HG02588 (cell line): ENCODE measurements around the gene PADI6.

Source experiments
- ATAC-seq: cut with Tn5 transposase; IDR thresholded peaks from one replicate; pipeline ENCODE4 v1.9.1; 2021; ENCODE audit warnings: mild to moderate bottlenecking, moderate library complexity; ENCODE audit not compliant: unreplicated experiment

The PADI6 gene

DNA sequence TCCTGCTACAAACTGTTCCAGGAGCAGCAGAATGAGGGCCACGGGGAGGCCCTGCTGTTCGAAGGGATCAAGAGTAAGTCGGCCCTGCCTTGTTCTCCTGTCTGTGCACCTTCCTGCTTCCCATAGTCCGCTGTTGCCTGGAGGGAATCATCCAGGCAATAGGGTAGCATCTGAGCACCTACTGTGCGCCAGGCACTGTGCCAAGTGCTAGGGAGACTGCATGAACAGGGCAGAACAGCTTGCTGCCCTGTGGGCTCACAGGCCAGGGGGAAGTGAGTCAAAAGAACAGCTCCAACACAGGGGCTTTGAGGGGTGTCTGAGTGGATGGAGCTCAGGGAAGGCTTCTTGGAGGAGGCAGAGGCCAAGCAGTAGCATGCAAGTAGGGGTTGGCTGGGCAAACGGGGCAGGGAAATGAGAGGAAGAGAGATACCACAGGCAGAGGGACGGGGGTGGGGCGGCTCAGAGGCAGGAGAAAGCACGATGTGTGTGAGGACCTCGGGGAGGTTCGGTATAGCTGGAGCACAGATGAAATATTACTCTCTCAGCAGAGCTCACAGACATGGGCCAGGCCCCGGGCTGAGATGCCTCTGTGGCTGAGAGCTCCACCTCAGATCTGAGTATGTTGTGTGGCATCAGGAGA lies 15.5 kb upstream of the PADI6 start:
- no peak for ATAC-seq

DNA sequence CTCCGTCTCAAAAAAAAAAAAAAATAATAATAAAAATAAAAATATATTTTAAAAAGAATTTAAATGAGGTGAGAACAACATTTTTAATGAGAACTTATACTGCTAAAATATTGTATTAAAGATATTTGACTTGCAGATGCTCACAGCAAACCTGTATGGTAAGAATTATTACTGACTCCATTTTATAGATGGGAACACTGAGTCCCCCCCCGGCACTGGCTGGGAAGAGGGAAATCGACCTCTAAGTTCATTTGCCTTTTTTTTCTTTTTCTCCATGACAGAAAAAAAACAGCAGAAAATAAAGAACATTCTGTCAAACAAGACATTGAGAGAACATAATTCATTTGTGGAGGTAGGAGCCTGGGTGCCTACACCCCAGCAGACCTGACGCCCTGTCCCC lies 13.4 kb upstream of the PADI6 start:
- no peak for ATAC-seq

DNA sequence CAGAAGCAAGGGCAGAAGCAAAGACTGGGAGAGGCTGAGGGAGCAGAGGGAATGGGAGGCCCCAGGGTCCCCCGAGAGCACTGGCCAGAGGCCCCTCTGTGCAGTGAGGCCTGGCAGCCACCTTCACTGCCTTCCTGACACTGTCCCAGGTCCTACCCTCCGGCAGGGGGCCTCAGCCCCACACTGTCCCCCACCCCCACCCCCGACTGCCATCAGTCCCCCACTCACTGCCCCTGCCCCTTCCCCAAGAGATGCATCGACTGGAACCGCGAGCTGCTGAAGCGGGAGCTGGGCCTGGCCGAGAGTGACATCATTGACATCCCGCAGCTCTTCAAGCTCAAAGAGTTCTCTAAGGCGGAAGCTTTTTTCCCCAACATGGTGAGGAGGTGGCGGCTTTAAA lies 13.0 kb upstream of the PADI6 start:
- ATAC-seq = no peak

DNA sequence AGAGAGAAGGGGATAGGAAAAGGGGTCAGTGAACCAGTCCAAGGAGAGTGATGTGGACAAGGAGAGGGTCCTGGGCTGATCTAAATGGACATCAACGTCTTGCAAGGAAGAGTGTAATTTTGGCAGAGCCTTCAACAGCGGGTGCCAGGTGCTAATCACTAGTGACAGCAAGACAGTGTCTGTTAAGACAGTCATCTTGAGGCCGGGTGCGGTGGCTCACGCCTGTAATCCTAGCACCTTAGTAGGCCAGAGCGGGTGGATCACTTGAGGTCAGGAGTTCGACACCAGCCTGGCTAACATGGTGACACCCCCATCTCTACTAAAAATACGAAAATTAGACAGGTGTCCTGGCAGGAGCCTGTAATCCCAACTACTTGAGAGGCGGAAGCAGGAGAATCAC lies 12.2 kb upstream of the PADI6 start:
- no peak for ATAC-seq

DNA sequence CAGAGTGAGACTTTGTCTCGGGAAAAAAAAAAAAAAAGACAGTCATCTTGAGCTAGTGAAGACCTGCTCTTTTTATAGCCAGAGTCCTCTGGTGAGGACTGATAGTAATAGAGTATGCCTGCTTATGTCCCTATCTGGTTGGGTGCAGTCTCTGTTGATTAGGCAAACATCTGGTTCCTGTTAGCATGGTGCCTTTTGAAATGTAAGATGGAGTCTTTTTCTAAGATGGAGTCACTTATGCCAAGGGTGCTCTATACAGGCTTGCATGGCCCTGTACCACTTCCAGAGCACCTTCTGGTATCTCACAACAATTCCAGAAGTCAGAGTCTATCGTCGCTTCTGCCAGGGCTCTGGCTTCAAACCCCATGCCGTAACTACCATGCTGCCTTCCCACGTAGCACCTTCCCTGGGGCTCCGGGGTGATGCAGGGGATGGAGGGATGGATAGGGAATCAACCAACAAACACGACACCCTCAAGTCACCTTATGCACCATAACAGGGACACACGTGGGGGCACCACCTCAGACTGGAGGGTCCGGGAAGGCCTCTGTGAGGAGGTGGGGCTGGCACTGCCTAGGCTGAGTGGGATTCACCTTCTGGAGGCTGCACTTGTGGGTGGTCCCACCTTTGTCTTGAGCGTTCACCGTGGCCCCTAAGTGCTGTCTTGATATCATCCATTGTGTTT lies 11.6 kb upstream of the PADI6 start:
- no peak for ATAC-seq

DNA sequence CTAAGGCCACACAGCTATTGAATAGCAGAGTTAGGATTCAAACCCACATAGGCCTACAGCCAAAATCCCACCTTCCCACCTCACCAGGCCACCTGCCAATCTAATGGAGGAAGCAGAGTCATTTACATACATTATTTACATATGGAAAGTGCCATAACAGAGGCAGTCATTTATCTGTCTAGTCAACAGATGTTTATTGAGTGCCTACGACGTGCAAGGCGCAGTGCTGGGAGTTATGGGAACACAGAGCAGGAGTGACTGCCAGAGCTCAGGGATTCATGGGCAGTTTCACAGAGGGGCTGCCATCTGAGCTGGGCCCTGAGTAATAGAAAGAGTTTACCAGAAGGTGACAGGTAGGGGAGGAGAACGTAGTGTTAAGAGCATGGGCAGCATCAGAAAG lies 10.3 kb upstream of the PADI6 start:
- ATAC-seq = no peak

DNA sequence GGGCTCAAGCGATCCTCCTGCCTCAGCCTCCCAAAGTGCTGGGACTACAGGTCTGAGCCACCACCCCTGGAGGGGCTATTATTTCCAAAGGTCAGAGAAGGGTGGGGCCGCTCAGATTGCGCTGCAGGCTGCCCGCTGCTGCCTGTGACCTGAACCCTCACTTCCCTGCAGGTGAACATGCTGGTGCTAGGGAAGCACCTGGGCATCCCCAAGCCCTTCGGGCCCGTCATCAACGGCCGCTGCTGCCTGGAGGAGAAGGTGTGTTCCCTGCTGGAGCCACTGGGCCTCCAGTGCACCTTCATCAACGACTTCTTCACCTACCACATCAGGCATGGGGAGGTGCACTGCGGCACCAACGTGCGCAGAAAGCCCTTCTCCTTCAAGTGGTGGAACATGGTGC lies 8.6 kb upstream of the PADI6 start:
- ATAC-seq = no peak

DNA sequence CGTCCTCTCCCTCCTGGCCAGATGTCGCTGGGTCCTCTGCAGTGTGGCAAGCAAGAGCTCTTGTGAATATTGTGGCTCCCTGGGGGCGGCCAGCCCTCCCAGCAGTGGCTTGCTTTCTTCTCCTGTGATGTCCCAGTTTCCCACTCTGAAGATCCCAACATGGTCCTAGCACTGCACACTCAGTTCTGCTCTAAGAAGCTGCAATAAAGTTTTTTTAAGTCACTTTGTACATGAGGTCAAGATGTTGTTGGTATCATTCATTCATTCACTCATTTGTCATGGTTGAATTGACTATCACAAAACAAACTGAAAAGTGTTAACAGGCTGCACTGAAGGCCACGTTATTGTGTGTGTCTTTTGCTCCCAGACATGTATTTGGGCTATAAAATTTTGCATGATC lies 8.2 kb upstream of the PADI6 start:
- ATAC-seq = no peak

DNA sequence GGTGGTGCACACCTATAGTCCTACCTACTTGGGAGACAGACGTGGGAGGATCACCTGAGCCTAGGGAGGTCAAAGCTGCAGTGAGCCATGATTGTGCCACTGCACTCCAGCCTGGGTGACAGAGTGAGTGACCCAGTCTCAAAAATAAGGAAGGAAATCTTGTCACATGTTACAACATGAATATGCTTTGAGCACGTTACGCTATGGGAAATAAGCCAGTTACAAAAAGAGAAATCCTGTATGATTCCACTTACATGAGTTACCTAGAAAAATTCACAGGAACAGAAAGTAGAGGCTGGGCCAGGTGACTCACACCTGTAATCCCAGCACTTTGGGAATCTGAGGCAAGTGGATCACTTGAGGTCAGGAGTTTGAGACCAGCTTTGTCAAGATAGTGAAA lies 6.7 kb upstream of the PADI6 start:
- ATAC-seq = no peak

DNA sequence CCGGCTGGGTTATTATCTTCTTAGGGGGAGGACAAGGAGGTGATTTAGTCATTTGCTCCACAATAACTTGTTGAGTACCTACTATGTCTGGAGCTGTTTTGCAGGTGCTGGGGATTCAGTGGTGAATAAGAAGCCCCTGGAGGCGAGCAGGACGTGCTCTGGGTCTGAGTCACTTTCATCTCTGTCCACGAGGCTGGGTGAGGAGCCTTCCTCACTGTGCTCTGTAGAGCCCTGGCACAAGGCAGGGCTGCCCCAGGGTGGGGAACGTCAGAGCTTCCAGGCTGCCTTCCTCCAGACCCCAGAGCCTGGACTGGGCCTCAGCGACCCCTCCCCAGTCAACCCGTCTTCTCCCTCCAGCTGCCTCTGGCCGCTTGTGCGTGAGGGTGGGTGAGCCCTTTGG lies 2.5 kb upstream of the PADI6 start:
- ATAC-seq = no peak

DNA sequence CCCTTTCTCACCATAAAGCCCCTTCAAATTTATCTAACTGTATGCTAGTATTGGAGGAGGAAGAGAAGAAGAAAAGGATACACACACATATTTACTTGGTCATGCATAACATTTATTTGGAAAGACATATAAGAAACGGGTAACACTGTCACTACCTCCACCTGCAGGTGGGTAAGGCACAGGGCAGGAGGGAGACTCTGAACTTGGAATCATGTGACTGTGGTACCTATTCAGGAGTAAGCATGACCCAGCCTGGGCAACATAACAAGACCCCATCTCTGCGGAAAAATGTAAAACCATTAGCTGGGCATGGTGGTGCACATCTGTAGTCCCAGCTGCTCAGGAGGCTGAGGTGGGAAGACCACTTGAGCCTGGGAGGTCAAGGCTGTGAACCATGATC lies 1.4 kb upstream of the PADI6 start:
- no peak for ATAC-seq

DNA sequence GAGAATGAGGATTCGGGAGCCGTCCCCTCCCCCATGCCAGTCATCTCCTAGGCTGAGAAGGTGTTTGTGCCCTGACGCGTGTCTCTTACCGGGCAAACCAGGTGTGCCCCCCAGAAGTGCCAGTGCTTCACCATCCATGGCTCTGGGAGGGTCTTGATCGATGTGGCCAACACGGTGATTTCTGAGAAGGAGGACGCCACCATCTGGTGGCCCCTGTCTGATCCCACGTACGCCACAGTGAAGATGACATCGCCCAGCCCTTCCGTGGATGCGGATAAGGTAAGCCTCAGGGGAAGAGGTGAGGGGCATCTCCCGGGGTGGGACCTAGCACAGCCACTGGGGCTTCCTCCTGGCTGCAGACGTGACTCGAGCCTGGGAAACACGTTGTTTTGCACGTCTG lies 959 bp downstream of the PADI6 start:
- ATAC-seq = no peak

DNA sequence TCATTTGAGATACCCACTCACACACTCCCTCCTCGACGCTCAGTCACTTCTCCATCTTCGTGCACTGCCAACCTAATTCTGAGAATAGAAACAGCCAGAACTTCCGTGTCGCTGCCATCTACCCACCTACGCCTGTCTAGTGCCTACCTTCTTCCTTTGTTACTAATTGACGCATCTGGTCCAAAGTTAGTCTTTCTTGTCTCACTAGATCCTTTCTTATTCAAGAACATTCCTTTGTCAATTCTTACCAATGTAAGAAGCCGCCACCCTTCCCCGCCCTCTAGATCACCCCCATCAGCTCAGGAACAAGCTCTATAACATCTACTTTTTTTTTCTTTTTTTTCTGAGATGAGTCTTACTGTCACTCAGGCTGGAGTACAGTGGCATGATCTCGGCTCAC lies 3.7 kb downstream of the PADI6 start:
- ATAC-seq = no peak

DNA sequence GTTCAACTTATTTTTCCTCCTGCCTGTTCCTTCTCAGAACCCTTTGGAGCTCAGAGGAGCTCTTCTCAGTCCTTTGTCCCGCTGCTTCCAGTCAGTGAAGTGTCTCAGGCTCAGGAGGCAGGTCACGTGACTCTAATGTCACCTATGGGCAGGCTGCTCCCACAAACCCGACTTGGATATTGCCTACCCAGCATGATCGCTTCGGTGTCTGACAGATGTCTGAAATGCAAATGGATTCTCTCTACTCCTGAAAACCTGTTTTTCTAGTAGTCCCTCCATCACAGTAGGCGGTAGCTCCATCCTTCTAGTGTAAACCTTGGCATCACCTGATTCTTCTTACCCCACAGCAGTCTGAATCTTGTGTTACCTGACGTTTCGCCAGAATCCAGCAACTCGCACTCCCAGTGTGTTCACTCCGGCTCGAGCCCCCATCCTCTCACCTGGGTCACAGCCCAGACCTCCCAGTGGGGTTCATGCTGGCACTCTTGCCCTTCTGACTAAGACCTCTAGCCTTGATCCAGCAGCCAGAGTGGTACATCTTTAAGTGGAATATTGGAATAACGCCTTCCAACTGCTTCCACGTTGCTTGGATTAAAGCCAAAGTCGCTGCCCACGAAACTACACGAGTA lies 5.4 kb downstream of the PADI6 start:
- no peak for ATAC-seq

DNA sequence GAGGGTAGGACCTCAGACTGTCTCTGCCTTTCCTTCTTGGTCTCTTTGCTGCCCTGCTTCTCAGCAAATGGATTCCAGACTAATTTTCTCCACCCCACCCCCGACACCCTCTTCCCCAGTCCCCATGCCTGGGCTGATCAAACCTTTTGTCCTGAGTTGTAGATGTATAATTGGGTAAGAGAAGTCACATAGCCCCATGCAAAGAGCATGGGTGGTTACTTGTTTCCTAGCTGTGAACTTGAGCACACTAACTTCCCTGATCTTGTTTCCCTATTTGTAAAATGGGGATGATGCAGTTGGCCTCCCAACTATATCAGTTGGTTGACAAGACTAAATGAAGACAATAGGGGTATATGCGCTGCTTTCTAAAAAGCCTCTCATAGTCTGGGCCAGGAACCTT lies 9.2 kb downstream of the PADI6 start:
- ATAC-seq = no peak

DNA sequence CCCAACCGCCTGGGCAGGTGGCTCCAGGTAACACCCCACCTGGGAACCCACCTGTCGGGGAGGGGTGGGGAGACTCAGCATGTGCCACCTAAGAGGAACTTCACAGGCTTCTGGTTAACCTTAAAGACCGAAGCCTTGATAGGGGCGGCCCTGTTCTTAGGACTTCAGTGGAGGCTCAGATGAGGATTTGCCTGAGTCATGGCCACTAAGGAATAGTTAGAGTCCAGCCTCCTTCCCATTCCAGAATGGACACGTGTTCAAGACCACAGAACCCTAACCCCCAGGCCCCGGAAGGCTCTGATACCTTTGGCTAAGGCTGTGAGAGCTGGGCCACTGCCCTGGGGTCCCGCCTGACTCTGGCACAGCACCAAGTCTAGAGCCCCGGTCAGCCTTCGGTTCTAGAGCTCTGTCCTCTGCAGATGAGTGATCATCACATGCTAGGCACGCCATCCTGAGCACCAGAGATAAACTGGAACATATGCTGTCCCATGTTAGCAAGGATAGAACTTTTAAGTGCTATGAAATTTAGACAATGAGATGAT lies 20.3 kb downstream of the PADI6 start:
- no peak for ATAC-seq

DNA sequence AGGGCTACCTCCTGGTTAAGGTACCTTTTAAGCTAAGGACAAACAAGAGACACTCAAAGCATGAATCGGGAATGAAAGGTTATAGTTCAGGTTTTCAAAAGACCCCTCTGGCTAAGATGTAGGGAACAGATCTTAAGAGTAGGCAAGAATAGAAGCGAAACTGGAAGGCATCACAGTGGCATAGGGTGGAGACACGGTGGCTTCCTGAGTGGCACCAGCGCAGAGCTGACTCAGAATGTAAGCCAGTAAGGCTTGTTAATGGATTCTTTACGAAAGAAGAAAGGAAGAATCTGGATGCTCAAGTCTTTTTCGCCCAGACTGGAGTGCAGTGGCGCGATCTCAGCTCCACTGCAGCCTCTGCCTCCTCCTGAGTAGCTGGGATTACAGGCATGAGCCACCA lies 21.2 kb downstream of the PADI6 start:
- ATAC-seq = no peak

DNA sequence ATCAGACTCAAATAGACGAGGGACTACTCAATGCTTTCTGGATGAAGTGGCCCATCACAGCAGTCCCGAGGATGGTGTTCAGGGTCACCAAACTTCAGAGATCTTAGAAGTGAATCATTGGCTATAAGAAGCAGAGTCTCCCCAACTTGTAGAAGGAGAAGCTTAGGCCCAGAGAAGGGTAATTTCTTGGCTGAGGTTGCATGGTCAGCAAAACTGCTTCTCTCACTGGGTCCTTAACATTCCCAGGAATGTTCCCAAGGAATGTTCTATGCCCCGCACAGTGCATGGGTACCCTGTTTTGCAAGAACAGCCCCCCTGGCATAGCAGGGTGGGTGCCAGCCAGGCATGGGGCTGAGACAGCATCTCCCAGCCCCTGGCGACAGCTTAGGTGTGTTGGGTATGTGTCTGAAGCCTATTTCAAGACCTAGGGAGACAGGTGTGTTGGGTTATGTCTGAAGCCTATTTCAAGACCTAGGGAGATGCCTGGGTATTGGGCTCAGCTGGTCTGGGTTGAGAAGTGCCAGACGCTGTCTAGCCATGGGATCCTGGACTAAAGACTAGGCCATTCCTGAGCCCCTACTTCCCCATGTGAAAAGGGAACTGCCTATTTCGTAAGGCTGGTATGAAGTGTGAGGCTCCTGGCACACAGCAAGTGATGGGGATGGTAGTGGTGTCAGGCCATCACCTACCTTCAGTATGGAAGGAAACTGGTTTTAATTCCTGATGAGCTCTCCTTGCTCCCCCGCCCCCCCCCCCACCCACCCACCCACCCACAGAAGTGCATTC lies 26.1 kb downstream of the PADI6 start:
- no peak for ATAC-seq

DNA sequence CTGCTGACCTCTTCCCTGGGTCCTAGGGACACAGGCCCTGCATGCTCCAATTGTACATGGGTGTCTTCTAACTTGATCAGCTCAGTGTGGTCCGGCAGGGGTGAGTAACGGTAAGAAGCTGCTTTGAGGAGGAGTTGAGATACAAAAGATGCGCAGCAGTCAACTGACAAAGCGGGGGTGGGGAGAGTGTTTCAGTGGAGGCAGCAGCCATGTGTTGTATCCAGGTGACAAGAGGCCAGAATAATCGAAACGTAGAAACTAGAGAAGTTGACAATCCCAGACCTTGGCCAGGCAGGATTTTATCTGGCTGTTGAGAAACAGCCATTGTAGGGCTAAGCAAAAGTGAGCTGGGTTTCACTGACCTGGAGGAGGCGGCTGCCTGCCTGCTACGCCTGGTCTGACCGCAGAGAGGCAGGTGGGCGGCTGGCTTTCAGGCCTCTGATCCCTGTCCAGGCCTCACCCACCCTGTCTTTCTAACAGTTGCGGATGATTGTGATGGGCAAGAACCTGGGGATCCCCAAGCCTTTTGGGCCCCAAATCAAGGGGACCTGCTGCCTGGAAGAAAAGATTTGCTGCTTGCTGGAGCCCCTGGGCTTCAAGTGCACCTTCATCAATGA lies 28.8 kb downstream of the PADI6 start:
- ATAC-seq = no peak

DNA sequence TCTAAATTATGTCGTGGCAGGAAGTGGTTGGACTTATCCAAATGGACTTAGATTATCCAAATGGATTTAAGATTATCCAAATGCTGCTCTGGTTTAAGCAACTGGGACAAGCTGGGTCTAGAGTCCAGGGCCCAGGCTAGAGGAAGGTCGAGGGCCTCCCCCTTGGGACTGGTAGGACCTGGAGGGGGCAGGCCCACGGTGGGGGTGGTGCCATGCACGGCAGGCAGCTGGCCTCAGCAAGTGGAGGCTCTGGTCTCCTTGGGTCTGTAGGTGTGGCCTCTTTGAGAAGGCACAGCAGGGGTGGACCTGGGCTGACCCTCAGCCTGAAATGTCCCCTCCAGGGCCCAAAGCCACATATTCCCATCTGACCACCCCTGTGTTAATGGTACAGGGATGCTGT lies 29.8 kb downstream of the PADI6 start:
- ATAC-seq = no peak

DNA sequence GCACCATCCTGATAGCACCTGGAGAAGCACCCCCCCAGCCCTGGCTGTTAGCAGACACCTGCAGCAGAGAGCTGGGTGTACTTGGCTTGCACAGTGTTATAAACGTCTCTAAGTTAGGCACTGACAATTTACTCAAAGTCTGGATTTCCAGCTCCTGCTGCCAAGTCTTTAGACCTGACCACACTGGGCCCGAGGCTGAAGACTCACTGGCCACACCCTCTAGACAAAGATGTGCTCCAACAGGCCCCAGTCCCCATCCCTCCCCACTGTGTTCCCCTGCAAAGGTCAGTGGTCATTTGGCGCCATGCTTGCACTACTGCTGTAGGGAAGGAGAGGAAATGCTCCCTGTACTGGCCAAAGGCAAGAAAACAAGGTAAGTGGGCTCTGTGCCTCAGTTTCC lies 31.1 kb downstream of the PADI6 start:
- no peak for ATAC-seq
